Fibroblast of lung (primary cell): ENCODE results near the gene FBXL2.
"Not testable (repeated sequence)": the region's sequence is repeated elsewhere in the genome, so short reads cannot be mapped to it uniquely, and the experiment has no call there.

Experiments
- CTCF ChIP-seq, 2 donors: IDR thresholded peaks in 1 of 2; conservative IDR thresholded peaks in 1 of 2; 1 replicate in 1 of 2; 2 replicates in 1 of 2; pipeline ENCODE4 v1.5.1; 2011 to 2012; ENCODE audit warnings: low read length in 2 of 2, control low read depth in 1 of 2, inconsistent platforms in 1 of 2, low read depth in 1 of 2, mild to moderate bottlenecking in 1 of 2
- EZH2 ChIP-seq: IDR thresholded peaks from 2 replicates; pipeline ENCODE4 v1.5.1; 2012; ENCODE audit warnings: low read length, control low read depth, mild to moderate bottlenecking; ENCODE audit errors: missing control alignments

DNA sequence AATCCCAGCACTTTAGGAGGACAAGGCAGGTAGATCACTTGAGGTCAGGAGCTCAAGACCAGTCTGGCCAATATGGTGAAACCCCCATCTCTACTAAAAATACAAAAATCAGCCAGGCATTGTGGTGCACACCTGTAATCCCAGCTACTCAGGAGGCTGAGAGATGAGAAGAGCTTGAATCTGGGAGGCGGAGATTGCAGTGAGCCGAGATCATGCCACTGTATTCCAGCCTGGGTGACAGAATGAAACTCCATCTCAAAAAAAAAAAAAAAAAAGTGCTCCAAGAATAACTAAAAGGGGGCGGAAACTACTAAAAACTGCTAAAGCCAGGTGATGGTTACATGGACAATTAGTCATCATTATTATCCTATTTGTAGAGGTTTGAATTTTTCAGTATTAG is 133.6 kb downstream of the FBXL2 start:
- TF ChIP-seq CTCF (conservative IDR thresholded peaks at IDR 0.05 in 1 of 2, IDR thresholded peaks at IDR 0.05 in 1 of 2; ENCODE audit: low read depth in 1 of 2, low read length in 2 of 2); EZH2: not testable (repeated sequence)
